Karpas-422 (cell line): ENCODE data around the gene LHX5. TPM values are rescaled to one million over a fixed set of nuclear protein-coding genes. Genes with fewer than 3 reads are reported as not detected.

Experiments
- DNase-seq: peaks from one replicate; pipeline ENCODE4 v3.0.0-alpha.2; 2015
- H2AFZ ChIP-seq: fragments of 200-600 bp; sonication (generic); 2 replicates; pipeline ENCODE4 v1.6.1; 2014; ENCODE audit warnings: antibody characterized with exemption, low read length, mixed read lengths
- H3K27ac ChIP-seq: fragments of 200-600 bp; sonication (generic); 2 replicates; pipeline ENCODE4 v1.5.1; 2014; ENCODE audit warnings: mild to moderate bottlenecking, low read length, moderate library complexity
- H3K27me3 ChIP-seq: fragments of 200-600 bp; sonication (generic); 2 replicates; pipeline ENCODE4 v1.6.1; 2014; ENCODE audit warnings: low read length, mixed read lengths
- H3K36me3 ChIP-seq: fragments of 200-600 bp; sonication (generic); 2 replicates; pipeline ENCODE4 v1.6.1; 2014; ENCODE audit warnings: low read length, mixed read lengths; ENCODE audit not compliant: insufficient read depth
- H3K4me1 ChIP-seq: fragments of 200-600 bp; sonication (generic); 2 replicates; pipeline ENCODE4 v1.6.1; 2014; ENCODE audit warnings: mild to moderate bottlenecking, low read length, mixed read lengths
- H3K4me2 ChIP-seq: fragments of 200-600 bp; sonication (generic); 2 replicates; pipeline ENCODE4 v1.6.1; 2014; ENCODE audit warnings: low read length, low read depth, mild to moderate bottlenecking; ENCODE audit not compliant: poor library complexity, severe bottlenecking
- H3K4me3 ChIP-seq: fragments of 200-600 bp; sonication (generic); 2 replicates; pipeline ENCODE4 v1.5.1; 2014; ENCODE audit warnings: mild to moderate bottlenecking, antibody characterized with exemption, low read length, mixed read lengths
- H3K79me2 ChIP-seq: fragments of 200-600 bp; sonication (generic); 2 replicates; pipeline ENCODE4 v1.6.1; 2014; ENCODE audit warnings: mild to moderate bottlenecking, low read length, mixed read lengths
- H3K9ac ChIP-seq: fragments of 200-600 bp; sonication (generic); 2 replicates; pipeline ENCODE4 v1.6.0; 2014; ENCODE audit warnings: low read length
- H3K9me2 ChIP-seq: fragments of 200-600 bp; sonication (generic), shearing (Covaris generic); replicated peaks from 2 replicates; pipeline ENCODE4 v1.6.0; 2014; ENCODE audit warnings: mild to moderate bottlenecking, low read length, moderate library complexity; ENCODE audit not compliant: insufficient read depth
- H3K9me3 ChIP-seq: fragments of 300-700, 200-600 bp; sonication (generic); 2 replicates; pipeline ENCODE4 v1.6.1; 2014; ENCODE audit warnings: low read length, mixed read lengths
- H4K20me1 ChIP-seq: fragments of 200-600 bp; sonication (generic); 2 replicates; pipeline ENCODE4 v1.6.1; 2014; ENCODE audit warnings: mild to moderate bottlenecking, antibody characterized with exemption, low read length, low read depth; ENCODE audit not compliant: insufficient read depth
- total RNA-seq: library from RNA; depleted of rRNA; stranded (reverse); fragments of >200 nt; shearing (Covaris generic); gene quantifications from 2 replicates; pipeline ENCODE4 v1.2.3, GENCODE V29; 2014; ENCODE audit warnings: low replicate concordance

Gene LHX5
- total RNA-seq, 1 experiment from 2014 or later, result not detected

GRCh38 chr12:113443030-113443539 lies 28.6 kb downstream of the LHX5 start:
- H4K20me1 ChIP-seq, result no peaks in the 10 kb centered on the region; the same call in 1 of the 2 replicates
- no peaks in the 10 kb centered on the region for H3K4me1 ChIP-seq
- H3K36me3 ChIP-seq, result no peaks in the 10 kb centered on the region
- no peaks in the 10 kb centered on the region for H3K9me3 ChIP-seq
- no peak for DNase-seq
- no peak overlapping the region for H3K27ac ChIP-seq
- H3K27me3 ChIP-seq, result peaks cover 2% of the 10 kb centered on the region; the same call in 1 of the 2 replicates
- no peaks in the 10 kb centered on the region for H3K79me2 ChIP-seq
- no peaks in the 10 kb centered on the region for H3K9me2 ChIP-seq
- no peak overlapping the region for H2AFZ ChIP-seq
- no peak overlapping the region for H3K4me2 ChIP-seq
- H3K4me3 ChIP-seq, result no peak overlapping the region
- H3K9ac ChIP-seq, result no peak overlapping the region

GRCh38 chr12:113440947-113441782 lies 30.5 kb downstream of the LHX5 start:
- Histone ChIP-seq H3K4me2 (no peak overlapping the region), H3K36me3 (no peaks in the 10 kb centered on the region), H3K4me3 (no peak overlapping the region), H3K9ac (no peak overlapping the region), H3K9me3 (no peaks in the 10 kb centered on the region), H3K27me3 (peaks cover 2% of the 10 kb centered on the region; the same call in 1 of the 2 replicates), H3K79me2 (no peaks in the 10 kb centered on the region), H3K27ac (no peak overlapping the region), H3K4me1 (no peaks in the 10 kb centered on the region), H3K9me2 (no peaks in the 10 kb centered on the region), H4K20me1 (no peaks in the 10 kb centered on the region; the same call in 1 of the 2 replicates), H2AFZ (no peak overlapping the region)
- no peak for DNase-seq

GRCh38 chr12:113440336-113440735 lies 31.3 kb downstream of the LHX5 start:
- no peak overlapping the region for H3K27ac ChIP-seq
- H3K79me2 ChIP-seq, result no peaks in the 10 kb centered on the region
- H3K9me2 ChIP-seq, result no peaks in the 10 kb centered on the region
- H4K20me1 ChIP-seq, result no peaks in the 10 kb centered on the region; the same call in 1 of the 2 replicates
- no peaks in the 10 kb centered on the region for H3K4me1 ChIP-seq
- no peak for DNase-seq
- peaks cover 2% of the 10 kb centered on the region; the same call in 1 of the 2 replicates for H3K27me3 ChIP-seq
- H3K9me3 ChIP-seq, result no peaks in the 10 kb centered on the region
- H3K36me3 ChIP-seq, result no peaks in the 10 kb centered on the region
- no peak overlapping the region for H3K4me2 ChIP-seq
- no peak overlapping the region for H3K9ac ChIP-seq
- H3K4me3 ChIP-seq, result no peak overlapping the region
- H2AFZ ChIP-seq, result no peak overlapping the region

- H3K27me3 ChIP-seq, result no peaks in the 10 kb centered on the region; the same call in 1 of the 2 replicates
- no peak overlapping the region for H3K4me2 ChIP-seq
- H3K79me2 ChIP-seq, result no peaks in the 10 kb centered on the region
- peak; percentile 65 for DNase-seq
- H3K4me3 ChIP-seq, result no peak overlapping the region
- no peak overlapping the region for H3K9ac ChIP-seq
- no peak overlapping the region for H3K27ac ChIP-seq
- no peak overlapping the region for H2AFZ ChIP-seq
- H3K9me3 ChIP-seq, result no peaks in the 10 kb centered on the region
- H3K4me1 ChIP-seq, result no peaks in the 10 kb centered on the region
- H3K36me3 ChIP-seq, result no peaks in the 10 kb centered on the region
- no peaks in the 10 kb centered on the region; the same call in 1 of the 2 replicates for H4K20me1 ChIP-seq
- H3K9me2 ChIP-seq, result no peaks in the 10 kb centered on the region
These were observed 32.1 kb downstream of the LHX5 start for GRCh38 chr12:113439606-113440030.

GRCh38 chr12:113439301-113439597 lies 32.4 kb downstream of the LHX5 start:
- Histone ChIP-seq H3K4me2 (no peak overlapping the region), H3K36me3 (no peaks in the 10 kb centered on the region), H3K27ac (no peak overlapping the region), H3K79me2 (no peaks in the 10 kb centered on the region), H2AFZ (no peak overlapping the region), H3K4me3 (no peak overlapping the region), H3K27me3 (no peaks in the 10 kb centered on the region; the same call in 1 of the 2 replicates), H3K9me2 (no peaks in the 10 kb centered on the region), H3K9ac (no peak overlapping the region), H3K9me3 (no peaks in the 10 kb centered on the region), H4K20me1 (no peaks in the 10 kb centered on the region; the same call in 1 of the 2 replicates), H3K4me1 (no peaks in the 10 kb centered on the region)
- DNase-seq, result no peak

DNA sequence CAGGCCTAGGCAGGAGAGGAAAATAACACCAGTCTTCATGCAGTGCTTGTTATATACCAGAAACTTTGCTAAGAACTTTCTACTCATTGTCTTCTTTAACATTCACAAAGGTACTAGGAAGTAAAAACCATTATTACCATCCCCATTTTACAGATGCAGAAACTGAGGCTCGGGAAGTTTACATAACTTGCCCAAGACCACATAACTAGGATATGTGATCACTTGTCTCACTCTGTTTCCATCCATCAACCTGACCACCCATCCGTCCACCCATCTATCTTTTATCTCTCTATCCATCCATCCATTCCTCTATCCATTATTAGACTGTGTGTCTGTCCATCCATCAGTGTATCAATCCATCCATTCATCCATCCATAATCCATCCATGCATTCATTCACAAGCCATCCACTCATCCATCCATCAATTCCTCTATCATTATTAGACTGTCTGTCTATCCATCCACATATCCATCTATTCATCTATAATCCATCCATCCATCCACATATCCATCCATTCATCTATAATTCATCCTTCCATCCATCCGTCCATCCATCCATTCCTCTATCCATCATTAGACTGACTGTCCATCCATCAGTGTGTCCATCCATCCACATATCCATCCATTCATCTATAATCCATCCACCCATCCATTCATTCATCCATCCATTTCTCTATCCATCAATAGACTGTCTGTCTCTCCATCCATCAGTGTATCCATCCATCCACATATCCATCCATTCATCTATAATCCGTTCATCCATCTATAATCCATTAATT lies 33.0 kb downstream of the LHX5 start:
- Histone ChIP-seq H3K27me3 (no peaks in the 10 kb centered on the region; the same call in 1 of the 2 replicates), H3K9me2 (no peaks in the 10 kb centered on the region), H3K27ac (no peak overlapping the region), H3K79me2 (no peaks in the 10 kb centered on the region), H3K9ac (no peak overlapping the region), H2AFZ (no peak overlapping the region), H3K4me2 (no peak overlapping the region), H3K4me3 (no peak overlapping the region), H3K4me1 (no peaks in the 10 kb centered on the region), H4K20me1 (no peaks in the 10 kb centered on the region; the same call in 1 of the 2 replicates), H3K36me3 (no peaks in the 10 kb centered on the region), H3K9me3 (no peaks in the 10 kb centered on the region)
- DNase-seq, result no peak

GRCh38 chr12:113437729-113438100 lies 34.0 kb downstream of the LHX5 start:
- no peaks in the 10 kb centered on the region for H3K9me2 ChIP-seq
- H3K79me2 ChIP-seq, result no peaks in the 10 kb centered on the region
- H3K36me3 ChIP-seq, result no peaks in the 10 kb centered on the region
- H3K4me3 ChIP-seq, result no peak overlapping the region
- no peaks in the 10 kb centered on the region; the same call in 1 of the 2 replicates for H3K27me3 ChIP-seq
- H3K4me1 ChIP-seq, result no peaks in the 10 kb centered on the region
- H3K4me2 ChIP-seq, result no peak overlapping the region
- H3K9ac ChIP-seq, result no peak overlapping the region
- H3K27ac ChIP-seq, result no peak overlapping the region
- no peaks in the 10 kb centered on the region; the same call in 1 of the 2 replicates for H4K20me1 ChIP-seq
- DNase-seq, result no peak
- no peak overlapping the region for H2AFZ ChIP-seq
- H3K9me3 ChIP-seq, result no peaks in the 10 kb centered on the region
